ENCODE measurements around the gene SCFD2. TPM values are rescaled to one million over a fixed set of nuclear protein-coding genes. Genes with fewer than 3 reads are reported as not detected.
"Not testable (repeated sequence)": the region's sequence is repeated elsewhere in the genome, so short reads cannot be mapped to it uniquely, and the experiment has no call there.

Gene SCFD2
- total RNA-seq, 2 donors from 2014 or later = 16.8 to 30.5 TPM

- not testable (repeated sequence) for H3K27me3 Mint-ChIP-seq; H3K4me3 Mint-ChIP-seq; H3K9me3 Mint-ChIP-seq; H3K4me1 Mint-ChIP-seq; ATAC-seq (replicated peaks); H3K36me3 Mint-ChIP-seq (ENCODE audit: low read depth); H3K27ac Mint-ChIP-seq
Measured at GRCh38 chr4:53238352-53238751, 127.5 kb downstream of the SCFD2 start.

GRCh38 chr4:53237811-53238210 is 128.1 kb downstream of the SCFD2 start:
- H3K4me1 Mint-ChIP-seq; H3K36me3 Mint-ChIP-seq (ENCODE audit: low read depth); H3K27ac Mint-ChIP-seq; ATAC-seq (replicated peaks); H3K4me3 Mint-ChIP-seq; H3K27me3 Mint-ChIP-seq; H3K9me3 Mint-ChIP-seq: not testable (repeated sequence)

- not testable (repeated sequence) for ATAC-seq (replicated peaks); H3K27ac Mint-ChIP-seq; H3K4me3 Mint-ChIP-seq; H3K36me3 Mint-ChIP-seq (ENCODE audit: low read depth); H3K9me3 Mint-ChIP-seq; H3K27me3 Mint-ChIP-seq; H3K4me1 Mint-ChIP-seq
Measured at GRCh38 chr4:53236624-53237023, 129.2 kb downstream of the SCFD2 start.

- H3K27me3 Mint-ChIP-seq = no peaks in the 10 kb centered on the region
- no peak overlapping the region for H3K27ac Mint-ChIP-seq
- H3K9me3 Mint-ChIP-seq = no peaks in the 10 kb centered on the region
- no peak for ATAC-seq (replicated peaks)
- no peaks in the 10 kb centered on the region for H3K4me1 Mint-ChIP-seq
- H3K36me3 Mint-ChIP-seq (ENCODE audit: low read depth) = no peaks in the 10 kb centered on the region
- no peak overlapping the region for H3K4me3 Mint-ChIP-seq
Measured at GRCh38 chr4:53235547-53235946, 130.3 kb downstream of the SCFD2 start.

- no peak overlapping the region for H3K4me3 Mint-ChIP-seq
- no peaks in the 10 kb centered on the region for H3K36me3 Mint-ChIP-seq (ENCODE audit: low read depth)
- H3K4me1 Mint-ChIP-seq = no peaks in the 10 kb centered on the region
- H3K9me3 Mint-ChIP-seq = no peaks in the 10 kb centered on the region
- no peak for ATAC-seq (replicated peaks)
- no peaks in the 10 kb centered on the region for H3K27me3 Mint-ChIP-seq
- no peak overlapping the region for H3K27ac Mint-ChIP-seq
Measured at GRCh38 chr4:53234669-53235068, 131.2 kb downstream of the SCFD2 start.

- ATAC-seq (replicated peaks) = no peak
- no peak overlapping the region for H3K4me3 Mint-ChIP-seq
Measured at GRCh38 chr4:53234111-53234510, 131.8 kb downstream of the SCFD2 start.

GRCh38 chr4:53233114-53233795 is 132.6 kb downstream of the SCFD2 start:
- Mint-ChIP-seq H3K4me3 (no peak overlapping the region), H3K27me3 (no peaks in the 10 kb centered on the region), H3K9me3 (no peaks in the 10 kb centered on the region), H3K4me1 (no peaks in the 10 kb centered on the region), H3K36me3 (ENCODE audit: low read depth) (no peaks in the 10 kb centered on the region), H3K27ac (no peak overlapping the region)
- ATAC-seq (replicated peaks) = no peak

More at GRCh38 chr4:53234111-53234510, 131.8 kb downstream of the SCFD2 start:
- Mint-ChIP-seq H3K27ac (no peak overlapping the region), H3K4me1 (no peaks in the 10 kb centered on the region), H3K9me3 (no peaks in the 10 kb centered on the region), H3K27me3 (no peaks in the 10 kb centered on the region), H3K36me3 (ENCODE audit: low read depth) (no peaks in the 10 kb centered on the region)

GRCh38 chr4:53232371-53232770 is 133.5 kb downstream of the SCFD2 start:
- Mint-ChIP-seq H3K36me3 (ENCODE audit: low read depth) (no peaks in the 10 kb centered on the region), H3K4me1 (no peaks in the 10 kb centered on the region), H3K27me3 (no peaks in the 10 kb centered on the region), H3K27ac (no peak overlapping the region), H3K4me3 (no peak overlapping the region), H3K9me3 (no peaks in the 10 kb centered on the region)
- no peak for ATAC-seq (replicated peaks)

GRCh38 chr4:53228036-53228435 is 137.8 kb downstream of the SCFD2 start:
- Mint-ChIP-seq H3K9me3 (no peaks in the 10 kb centered on the region), H3K27ac (no peak overlapping the region), H3K36me3 (ENCODE audit: low read depth) (no peaks in the 10 kb centered on the region), H3K4me1 (no peaks in the 10 kb centered on the region), H3K27me3 (no peaks in the 10 kb centered on the region), H3K4me3 (no peak overlapping the region)
- ATAC-seq (replicated peaks) = no peak

- Mint-ChIP-seq H3K4me1 (no peaks in the 10 kb centered on the region), H3K27me3 (no peaks in the 10 kb centered on the region), H3K36me3 (ENCODE audit: low read depth) (no peaks in the 10 kb centered on the region), H3K27ac (no peak overlapping the region), H3K4me3 (no peak overlapping the region), H3K9me3 (no peaks in the 10 kb centered on the region)
- ATAC-seq (replicated peaks) = no peak
Measured at GRCh38 chr4:53227451-53227850, 138.4 kb downstream of the SCFD2 start.

GRCh38 chr4:53221832-53222480 is 143.9 kb downstream of the SCFD2 start:
- Mint-ChIP-seq H3K27me3 (no peaks in the 10 kb centered on the region), H3K4me3 (no peak overlapping the region), H3K36me3 (ENCODE audit: low read depth) (no peaks in the 10 kb centered on the region), H3K4me1 (no peaks in the 10 kb centered on the region), H3K27ac (no peak overlapping the region), H3K9me3 (peaks cover 3% of the 10 kb centered on the region)
- ATAC-seq (replicated peaks) = peak; percentile 80

GRCh38 chr4:53219148-53219547 is 146.7 kb downstream of the SCFD2 start:
- not testable (repeated sequence) for H3K9me3 Mint-ChIP-seq; H3K27ac Mint-ChIP-seq; ATAC-seq (replicated peaks); H3K4me3 Mint-ChIP-seq; H3K36me3 Mint-ChIP-seq (ENCODE audit: low read depth); H3K4me1 Mint-ChIP-seq; H3K27me3 Mint-ChIP-seq

GRCh38 chr4:53208753-53209152 is 157.1 kb downstream of the SCFD2 start:
- Mint-ChIP-seq H3K4me1 (no peaks in the 10 kb centered on the region), H3K27ac (no peak overlapping the region), H3K27me3 (no peaks in the 10 kb centered on the region), H3K9me3 (peaks cover 4% of the 10 kb centered on the region), H3K4me3 (no peak overlapping the region), H3K36me3 (ENCODE audit: low read depth) (peaks cover 5% of the 10 kb centered on the region)
- no peak for ATAC-seq (replicated peaks)

- Mint-ChIP-seq H3K4me3 (no peak overlapping the region), H3K36me3 (ENCODE audit: low read depth) (no peaks in the 10 kb centered on the region), H3K27me3 (no peaks in the 10 kb centered on the region), H3K27ac (no peak overlapping the region), H3K9me3 (no peaks in the 10 kb centered on the region), H3K4me1 (no peaks in the 10 kb centered on the region)
- ATAC-seq (replicated peaks) = peak; percentile 19
Measured at GRCh38 chr4:53205970-53206369, 159.9 kb downstream of the SCFD2 start.

GRCh38 chr4:53199356-53199755 is 166.5 kb downstream of the SCFD2 start:
- H3K36me3 Mint-ChIP-seq (ENCODE audit: low read depth) = no peaks in the 10 kb centered on the region
- no peaks in the 10 kb centered on the region for H3K27me3 Mint-ChIP-seq
- no peak for ATAC-seq (replicated peaks)

More at GRCh38 chr4:53199356-53199755, 166.5 kb downstream of the SCFD2 start:
- H3K4me1 Mint-ChIP-seq = no peaks in the 10 kb centered on the region
- H3K9me3 Mint-ChIP-seq = no peaks in the 10 kb centered on the region
- no peak overlapping the region for H3K4me3 Mint-ChIP-seq
- H3K27ac Mint-ChIP-seq = no peak overlapping the region
